Upper lobe of right lung (tissue), 1 donor: ENCODE results near the gene IQGAP2. TPM values are rescaled to one million over a fixed set of nuclear protein-coding genes. Genes with fewer than 3 reads are reported as not detected.

Experiments used
- ATAC-seq: fragments of 200-7000 bp; cut with Tn5 transposase; one replicate; pipeline ENCODE4 v1.9.1; 2020; ENCODE audit warnings: mild to moderate bottlenecking, moderate library complexity
- DNase-seq: peaks from one replicate; pipeline ENCODE4 v3.0.0-alpha.2; 2020
- H3K27ac ChIP-seq: fragments of 200-600 bp; one replicate; pipeline ENCODE4 v1.8.0; 2022
- H3K27me3 ChIP-seq: fragments of 200-600 bp; one replicate; pipeline ENCODE4 v1.8.0; 2022; ENCODE audit warnings: mild to moderate bottlenecking
- H3K36me3 ChIP-seq: fragments of 200-600 bp; one replicate; pipeline ENCODE4 v1.8.0; 2022
- H3K4me1 ChIP-seq: fragments of 200-600 bp; one replicate; pipeline ENCODE4 v1.8.0; 2022
- H3K4me3 ChIP-seq: fragments of 200-600 bp; one replicate; pipeline ENCODE4 v1.8.0; 2022; ENCODE audit warnings: mild to moderate bottlenecking
- H3K9me3 ChIP-seq: fragments of 200-600 bp; one replicate; pipeline ENCODE4 v1.8.0; 2022
- intact Hi-C: fragments of 100-400 bp; cut with DNase I; formaldehyde crosslinking; loops from one replicate; pipeline ENCODE4 v1.11.0; 2022
- total RNA-seq: library from RNA; stranded (reverse); fragmentation: NEBNext Ultra II Directional; extraction: Animal tissue kit (Norgen Biotek cat#: 25700); gene quantifications from one replicate; pipeline ENCODE4 v1.2.1, GENCODE V29; 2021
- TF ChIP-seq, protein P1 (sequence below): fragments of 200-600 bp; IDR thresholded peaks from one replicate; pipeline ENCODE4 v1.8.0; 2022; ENCODE audit warnings: antibody characterized with exemption
- donor health status: DM: no; HTN: yes; CAD: no; lungs with severe emphysema.

The IQGAP2 gene
- total RNA-seq, 1 donor from 2014 or later: 31.0 TPM

DNA sequence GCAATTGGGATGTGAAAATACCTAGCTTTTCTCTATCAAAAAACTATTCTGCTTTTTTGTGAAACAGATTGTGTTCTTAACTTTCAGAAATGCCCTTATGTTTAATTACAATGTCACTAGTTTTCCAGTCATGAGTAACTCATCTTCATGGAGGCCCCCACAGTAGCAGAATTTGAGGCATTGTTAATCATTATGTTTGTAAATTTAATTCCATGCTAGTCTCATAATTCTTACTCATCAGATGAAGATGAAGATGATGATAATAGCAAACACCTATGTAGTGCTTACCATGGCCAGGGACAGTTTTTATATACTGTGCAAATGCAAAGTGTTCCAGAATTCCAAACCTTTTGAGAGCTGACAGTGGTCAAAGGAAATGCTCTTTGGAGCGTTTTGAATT lies 285.1 kb downstream of the IQGAP2 start:
- intact Hi-C loops: no loop called here
- DNase-seq: no peak

DNA sequence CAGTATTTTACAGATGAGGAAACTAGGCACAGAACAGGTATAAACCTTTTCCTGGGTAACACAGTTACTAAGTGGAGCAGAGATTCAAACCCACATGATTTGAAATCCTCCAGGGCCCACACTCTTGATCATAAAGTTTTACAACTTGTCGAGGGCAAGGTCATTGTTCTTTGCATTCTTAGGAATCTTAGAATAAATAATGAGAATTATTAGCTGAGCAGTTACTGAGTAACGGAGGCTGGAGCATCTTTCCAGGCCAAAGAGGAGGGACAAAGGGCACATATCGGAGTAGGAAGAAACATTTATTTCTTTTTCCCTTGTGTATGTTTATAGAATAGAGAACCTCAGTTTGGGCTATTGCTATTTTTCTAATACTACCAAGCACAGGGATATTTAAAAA lies 285.8 kb downstream of the IQGAP2 start:
- Histone ChIP-seq H3K27ac (no peak overlapping the region), H3K36me3 (no peaks in the 10 kb centered on the region), H3K9me3 (no peaks in the 10 kb centered on the region), H3K27me3 (no peaks in the 10 kb centered on the region), H3K4me1 (peaks cover 8% of the 10 kb centered on the region), H3K4me3 (no peak overlapping the region)
- DNase-seq (no peak), ATAC-seq (no peak)
- TF ChIP-seq, protein P1, sequence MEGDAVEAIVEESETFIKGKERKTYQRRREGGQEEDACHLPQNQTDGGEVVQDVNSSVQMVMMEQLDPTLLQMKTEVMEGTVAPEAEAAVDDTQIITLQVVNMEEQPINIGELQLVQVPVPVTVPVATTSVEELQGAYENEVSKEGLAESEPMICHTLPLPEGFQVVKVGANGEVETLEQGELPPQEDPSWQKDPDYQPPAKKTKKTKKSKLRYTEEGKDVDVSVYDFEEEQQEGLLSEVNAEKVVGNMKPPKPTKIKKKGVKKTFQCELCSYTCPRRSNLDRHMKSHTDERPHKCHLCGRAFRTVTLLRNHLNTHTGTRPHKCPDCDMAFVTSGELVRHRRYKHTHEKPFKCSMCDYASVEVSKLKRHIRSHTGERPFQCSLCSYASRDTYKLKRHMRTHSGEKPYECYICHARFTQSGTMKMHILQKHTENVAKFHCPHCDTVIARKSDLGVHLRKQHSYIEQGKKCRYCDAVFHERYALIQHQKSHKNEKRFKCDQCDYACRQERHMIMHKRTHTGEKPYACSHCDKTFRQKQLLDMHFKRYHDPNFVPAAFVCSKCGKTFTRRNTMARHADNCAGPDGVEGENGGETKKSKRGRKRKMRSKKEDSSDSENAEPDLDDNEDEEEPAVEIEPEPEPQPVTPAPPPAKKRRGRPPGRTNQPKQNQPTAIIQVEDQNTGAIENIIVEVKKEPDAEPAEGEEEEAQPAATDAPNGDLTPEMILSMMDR: no peak
- intact Hi-C loops: no loop called here

More for the DNA sequence above, 285.1 kb downstream of the IQGAP2 start:
- ATAC-seq: no peak
- H3K4me3 ChIP-seq: no peak overlapping the region
- no peaks in the 10 kb centered on the region for H3K36me3 ChIP-seq
- TF ChIP-seq, protein P1: no peak
- no peak overlapping the region for H3K27ac ChIP-seq
- peaks cover 8% of the 10 kb centered on the region for H3K4me1 ChIP-seq
- H3K27me3 ChIP-seq: no peaks in the 10 kb centered on the region
- no peaks in the 10 kb centered on the region for H3K9me3 ChIP-seq

DNA sequence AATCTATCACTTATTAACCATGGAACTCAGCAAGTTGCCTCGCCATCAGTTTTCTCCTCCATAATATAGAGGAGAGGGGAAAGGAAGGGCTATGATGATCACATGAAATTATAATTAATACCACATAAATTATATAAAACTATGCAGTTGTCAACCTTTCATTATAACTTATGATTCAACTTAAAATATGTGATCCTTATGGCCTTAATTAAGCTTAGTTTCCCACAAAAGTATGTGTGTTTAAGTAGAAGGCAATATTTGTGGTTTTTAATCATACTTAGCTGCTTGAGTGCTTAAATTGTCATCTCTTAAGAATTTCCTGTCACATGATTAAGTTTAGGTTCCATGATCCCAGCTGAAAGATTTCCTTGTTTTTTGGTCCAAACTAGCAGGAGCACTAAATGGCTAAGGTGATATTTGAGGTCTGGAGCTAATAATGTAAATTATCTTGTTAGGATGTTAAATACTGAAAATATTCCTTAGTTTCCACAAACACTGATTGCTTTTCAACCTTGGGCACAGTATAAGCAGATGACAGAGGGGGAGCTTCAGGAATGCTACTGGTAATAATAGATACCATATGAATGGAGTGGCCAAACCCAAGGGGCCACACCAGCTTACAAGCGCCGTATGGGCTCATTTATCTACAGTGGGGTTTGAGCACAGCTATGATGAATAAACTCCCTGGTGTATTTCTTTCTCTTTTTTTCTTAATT lies 286.4 kb downstream of the IQGAP2 start:
- Histone ChIP-seq H3K36me3 (no peaks in the 10 kb centered on the region), H3K4me1 (peaks cover 8% of the 10 kb centered on the region), H3K27me3 (no peaks in the 10 kb centered on the region), H3K9me3 (no peaks in the 10 kb centered on the region), H3K4me3 (no peak overlapping the region), H3K27ac (no peak overlapping the region)
- ATAC-seq (no peak), DNase-seq (no peak)
- intact Hi-C loops: no loop called here
- TF ChIP-seq, protein P1: no peak

DNA sequence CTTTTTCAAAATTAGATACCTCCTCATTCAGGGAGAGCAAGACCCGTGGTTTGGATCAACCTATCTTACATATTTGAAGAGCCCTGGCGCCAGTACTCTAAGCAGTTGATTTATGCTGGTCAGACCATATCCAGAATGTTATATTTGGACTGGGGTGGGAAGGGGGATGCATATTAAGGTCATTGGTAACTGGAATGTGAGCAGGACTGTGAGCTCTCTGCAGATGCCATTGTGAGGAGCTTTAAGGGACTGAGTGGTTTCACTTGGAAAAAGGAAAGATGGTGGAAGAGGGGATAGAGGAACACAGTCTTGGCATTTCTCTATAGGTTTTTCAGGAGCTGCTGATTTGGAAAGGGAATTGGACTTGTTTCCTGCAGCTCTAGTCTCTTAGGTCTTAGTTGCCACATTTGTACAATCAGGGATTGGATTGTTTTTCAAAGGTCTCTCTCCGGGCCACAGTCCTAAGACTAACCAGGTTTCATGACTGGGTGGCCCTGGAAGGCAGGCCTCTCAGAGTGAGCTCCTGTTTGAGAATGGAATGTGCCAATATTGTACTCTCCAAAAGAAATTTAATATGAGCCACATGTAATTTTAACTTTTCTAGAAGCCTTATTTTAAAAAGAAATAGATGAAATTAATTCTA lies 287.1 kb downstream of the IQGAP2 start:
- Histone ChIP-seq H3K9me3 (no peaks in the 10 kb centered on the region), H3K4me1 (peaks cover 8% of the 10 kb centered on the region), H3K4me3 (no peak overlapping the region), H3K27ac (no peak overlapping the region), H3K27me3 (no peaks in the 10 kb centered on the region), H3K36me3 (no peaks in the 10 kb centered on the region)
- intact Hi-C loops: no loop called here
- TF ChIP-seq, protein P1: no peak
- ATAC-seq (no peak), DNase-seq (no peak)

DNA sequence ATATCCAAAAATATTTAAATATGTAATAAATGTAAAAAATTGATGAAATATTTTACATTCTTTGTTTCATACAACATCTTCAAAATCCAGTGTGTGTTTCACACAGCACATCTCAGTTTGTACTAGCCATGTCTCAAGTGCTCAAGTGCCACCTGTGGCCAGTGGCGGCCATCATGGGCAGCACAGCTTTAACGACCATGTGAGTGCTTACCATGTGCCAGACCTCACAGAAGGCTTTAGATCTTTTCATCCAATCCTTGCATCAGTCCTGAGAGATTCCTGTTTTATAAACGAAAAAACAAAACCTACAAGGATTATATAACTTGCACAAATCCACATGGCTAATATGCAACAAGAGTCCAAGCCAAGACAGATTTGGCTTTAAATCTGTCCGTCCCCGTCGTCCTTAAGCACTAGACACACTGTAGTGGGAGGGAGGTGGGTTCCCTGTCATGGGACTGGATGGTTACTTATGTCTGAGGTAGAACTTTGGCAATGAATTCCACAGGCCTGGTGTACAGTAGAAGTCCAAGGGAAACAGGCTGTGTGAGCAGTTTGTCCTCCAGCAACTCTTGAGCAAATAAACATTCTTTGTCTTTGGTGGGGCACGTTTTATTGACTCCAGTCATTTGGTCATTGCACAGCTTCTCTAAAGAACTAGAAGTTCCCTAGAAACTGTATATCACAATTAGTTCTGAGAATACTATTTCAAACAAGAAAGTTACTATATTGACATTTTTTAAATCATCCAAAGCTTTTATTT lies 287.8 kb downstream of the IQGAP2 start:
- no peaks in the 10 kb centered on the region for H3K36me3 ChIP-seq
- TF ChIP-seq, protein P1: no peak
- intact Hi-C loops: no loop called here
- H3K4me3 ChIP-seq: no peak overlapping the region
- DNase-seq (no peak), ATAC-seq (no peak)
- H3K4me1 ChIP-seq: peaks cover 8% of the 10 kb centered on the region
- no peaks in the 10 kb centered on the region for H3K27me3 ChIP-seq
- no peak overlapping the region for H3K27ac ChIP-seq
- H3K9me3 ChIP-seq: no peaks in the 10 kb centered on the region
